HEK293 (cell line): ENCODE data around the gene FOXN3.

Experiments
- CTCF ChIA-PET: fragments of 350-600 bp; formaldehyde crosslinking; extraction: SDS; loops from one replicate; lab custom pipeline; 2021; ENCODE audit warnings: antibody characterized with exemption; lab: Yijun Ruan, JAX
- POLR2A ChIA-PET: fragments of 300-600 bp; formaldehyde crosslinking; extraction: SDS; loops from one replicate; lab custom pipeline; 2020; ENCODE audit warnings: antibody characterized with exemption, inconsistent platforms; lab: Yijun Ruan, JAX
- H3K27ac ChIP-seq: fragments of 200-500 bp; sonication (Bioruptor generic); 2 replicates; pipeline ENCODE4 v1.5.1; 2014; ENCODE audit warnings: low read depth, low read length, control low read depth, inconsistent platforms; ENCODE audit errors: extremely low read depth
- H3K36me3 ChIP-seq, 2 experiments: fragments of 200-500 bp in 1 of 2; sonication (Bioruptor generic) in 1 of 2; 1 replicate in 1 of 2; 2 replicates in 1 of 2; pipeline ENCODE4 v1.5.1; 2014 to 2017; ENCODE audit warnings: inconsistent platforms in 2 of 2, low read length in 2 of 2; ENCODE audit not compliant: control insufficient read depth in 2 of 2, insufficient read depth in 1 of 2
- H3K4me1 ChIP-seq: fragments of 200-500 bp; sonication (Bioruptor generic); 2 replicates; pipeline ENCODE4 v1.5.1; 2014; ENCODE audit warnings: mild to moderate bottlenecking, low read length, inconsistent platforms; ENCODE audit not compliant: control insufficient read depth, insufficient read depth
- H3K4me3 ChIP-seq: 2 replicates; pipeline ENCODE4 v1.5.1; 2011; ENCODE audit warnings: low read depth, mild to moderate bottlenecking, control low read depth, low read length, moderate library complexity
- H3K9me3 ChIP-seq: fragments of 200-500 bp; sonication (Bioruptor generic); 2 replicates; pipeline ENCODE4 v1.5.1; 2014; ENCODE audit warnings: low read depth, low read length, inconsistent platforms; ENCODE audit not compliant: control insufficient read depth, insufficient read depth
- EGR2 ChIP-seq: fragments of 450-650 bp; formaldehyde crosslinking; IDR thresholded peaks from 2 replicates; pipeline ENCODE4 v1.5.1; 2016; ENCODE audit warnings: low read depth, missing biosample characterization, missing genetic modification characterization
- HOXC10 ChIP-seq: sonication (generic); formaldehyde crosslinking; IDR thresholded peaks from 2 replicates; pipeline ENCODE4 v1.8.1; 2023; ENCODE audit warnings: mild to moderate bottlenecking, missing genetic modification reagents
- KLF10 ChIP-seq: fragments of 450-650 bp; IDR thresholded peaks from 2 replicates; pipeline ENCODE4 v1.5.1; 2018; ENCODE audit warnings: missing biosample characterization, mild to moderate bottlenecking, missing genetic modification characterization
- KLF7 ChIP-seq: fragments of 450-650 bp; formaldehyde crosslinking; IDR thresholded peaks from 2 replicates; pipeline ENCODE4 v1.5.1; 2016; ENCODE audit warnings: missing biosample characterization, missing genetic modification characterization, borderline replicate concordance
- MZF1 ChIP-seq: fragments of 450-650 bp; formaldehyde crosslinking; IDR thresholded peaks from 2 replicates; pipeline ENCODE4 v1.5.1; 2017; ENCODE audit warnings: missing biosample characterization, missing genetic modification characterization, borderline replicate concordance
- SP7 ChIP-seq: fragments of 450-650 bp; formaldehyde crosslinking; IDR thresholded peaks from 2 replicates; pipeline ENCODE4 v1.5.1; 2016; ENCODE audit warnings: missing biosample characterization, missing genetic modification characterization
- WT1 ChIP-seq: fragments of 450-650 bp; formaldehyde crosslinking; IDR thresholded peaks from 2 replicates; pipeline ENCODE4 v1.5.1; 2016; ENCODE audit warnings: missing biosample characterization, missing genetic modification characterization
- ZIC2 ChIP-seq: fragments of 450-650 bp; formaldehyde crosslinking; IDR thresholded peaks from 2 replicates; pipeline ENCODE4 v1.5.1; 2016; ENCODE audit warnings: missing biosample characterization, missing genetic modification characterization
- ZNF114 ChIP-seq: fragments of 450-650 bp; formaldehyde crosslinking; IDR thresholded peaks from 2 replicates; pipeline ENCODE4 v1.5.0; 2017; ENCODE audit warnings: missing biosample characterization, missing genetic modification characterization
- ZNF138 ChIP-seq: fragments of 450-650 bp; formaldehyde crosslinking; IDR thresholded peaks from 2 replicates; pipeline ENCODE4 v1.5.1; 2016; ENCODE audit warnings: missing biosample characterization, missing genetic modification characterization, borderline replicate concordance
- ZNF23 ChIP-seq: fragments of 450-650 bp; formaldehyde crosslinking; IDR thresholded peaks from 2 replicates; pipeline ENCODE4 v1.5.1; 2016; ENCODE audit warnings: missing biosample characterization, missing genetic modification characterization, borderline replicate concordance
- ZNF274 ChIP-seq, 2 experiments: fragments of 200-500 bp in 1 of 2; fragments of 450-650 bp in 1 of 2; sonication (Bioruptor generic) in 1 of 2; formaldehyde crosslinking in 1 of 2; IDR thresholded peaks; 2 replicates each; pipeline versions ENCODE4 v1.5.1 to v1.6.1; 2014 to 2016; ENCODE audit warnings: borderline replicate concordance in 1 of 2, inconsistent platforms in 1 of 2, low read length in 1 of 2, missing biosample characterization in 1 of 2, missing genetic modification characterization in 1 of 2
- ZNF394 ChIP-seq: fragments of 450-650 bp; formaldehyde crosslinking; IDR thresholded peaks from 2 replicates; pipeline ENCODE4 v1.5.1; 2016; ENCODE audit warnings: missing biosample characterization, missing genetic modification characterization, mild to moderate bottlenecking, moderate library complexity, borderline replicate concordance
- ZNF48 ChIP-seq: fragments of 450-650 bp; formaldehyde crosslinking; IDR thresholded peaks from 2 replicates; pipeline ENCODE4 v1.5.1; 2016; ENCODE audit warnings: missing biosample characterization, missing genetic modification characterization
- ZNF621 ChIP-seq: fragments of 450-650 bp; formaldehyde crosslinking; IDR thresholded peaks from 2 replicates; pipeline ENCODE4 v1.5.1; 2017; ENCODE audit warnings: missing biosample characterization, missing genetic modification characterization
- ZNF623 ChIP-seq: fragments of 450-650 bp; formaldehyde crosslinking; IDR thresholded peaks from 2 replicates; pipeline ENCODE4 v1.5.1; 2016; ENCODE audit warnings: missing biosample characterization, missing genetic modification characterization
- ZNF629 ChIP-seq: fragments of 450-650 bp; formaldehyde crosslinking; IDR thresholded peaks from 2 replicates; pipeline ENCODE4 v1.5.1; 2017; ENCODE audit warnings: missing biosample characterization, missing genetic modification characterization
- ZNF654 ChIP-seq: fragments of 450-650 bp; formaldehyde crosslinking; IDR thresholded peaks from 2 replicates; pipeline ENCODE4 v1.5.1; 2016; ENCODE audit warnings: low read depth, missing biosample characterization, missing genetic modification characterization
- ZNF837 ChIP-seq: fragments of 450-650 bp; formaldehyde crosslinking; IDR thresholded peaks from 2 replicates; pipeline ENCODE4 v1.5.1; 2016; ENCODE audit warnings: missing biosample characterization, missing genetic modification characterization
- TF ChIP-seq, protein P1 (sequence below): fragments of 450-650 bp; formaldehyde crosslinking; conservative IDR thresholded peaks from 2 replicates; pipeline ENCODE4 v1.5.1; 2016; ENCODE audit warnings: low read depth, missing biosample characterization, missing genetic modification characterization
- TF ChIP-seq, protein P2 (sequence below): fragments of 450-650 bp; formaldehyde crosslinking; IDR thresholded peaks from 2 replicates; pipeline ENCODE4 v1.5.1; 2016; ENCODE audit warnings: missing biosample characterization, missing genetic modification characterization
- TF ChIP-seq, protein P3 (sequence below): fragments of 450-650 bp; formaldehyde crosslinking; IDR thresholded peaks from 2 replicates; pipeline ENCODE4 v1.5.1; 2016; ENCODE audit warnings: missing biosample characterization, missing genetic modification characterization
- TF ChIP-seq, protein P4 (sequence below): fragments of 450-650 bp; formaldehyde crosslinking; IDR thresholded peaks from 2 replicates; pipeline ENCODE4 v1.5.1; 2016; ENCODE audit warnings: missing biosample characterization, missing genetic modification characterization
- TF ChIP-seq, protein P5 (sequence below): fragments of 450-650 bp; formaldehyde crosslinking; IDR thresholded peaks from 2 replicates; pipeline ENCODE4 v1.5.1; 2016; ENCODE audit warnings: missing biosample characterization, missing genetic modification characterization

Gene FOXN3

DNA sequence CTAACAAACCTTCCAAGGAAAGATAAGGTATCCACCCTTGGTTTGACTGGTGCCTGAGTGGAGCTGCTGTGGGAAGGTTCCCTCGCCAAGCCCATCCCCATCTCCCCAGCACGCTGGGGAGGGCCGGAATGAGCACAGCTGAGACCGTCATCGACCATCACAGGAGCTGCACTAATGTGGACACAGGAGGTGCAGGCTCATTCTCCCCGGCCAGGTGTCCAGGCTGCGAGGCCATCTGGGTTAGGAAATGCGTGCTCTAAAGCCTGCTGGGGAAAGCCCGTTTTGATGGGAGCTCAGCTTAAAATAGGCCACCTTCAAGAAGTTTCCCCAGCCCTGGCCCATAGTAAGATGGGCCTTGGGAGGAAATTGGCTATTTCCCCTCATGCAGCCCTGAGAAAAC lies 35.2 kb upstream of the FOXN3 start:
- TF ChIP-seq ZNF623 (tag by site-specific recombination) (no peak), ZNF48 (tag by site-specific recombination) (no peak), ZNF23 (tag by site-specific recombination) (no peak), EGR2 (tag by site-specific recombination) (no peak), ZNF837 (tag by site-specific recombination) (no peak)
- TF ChIP-seq, protein P1, sequence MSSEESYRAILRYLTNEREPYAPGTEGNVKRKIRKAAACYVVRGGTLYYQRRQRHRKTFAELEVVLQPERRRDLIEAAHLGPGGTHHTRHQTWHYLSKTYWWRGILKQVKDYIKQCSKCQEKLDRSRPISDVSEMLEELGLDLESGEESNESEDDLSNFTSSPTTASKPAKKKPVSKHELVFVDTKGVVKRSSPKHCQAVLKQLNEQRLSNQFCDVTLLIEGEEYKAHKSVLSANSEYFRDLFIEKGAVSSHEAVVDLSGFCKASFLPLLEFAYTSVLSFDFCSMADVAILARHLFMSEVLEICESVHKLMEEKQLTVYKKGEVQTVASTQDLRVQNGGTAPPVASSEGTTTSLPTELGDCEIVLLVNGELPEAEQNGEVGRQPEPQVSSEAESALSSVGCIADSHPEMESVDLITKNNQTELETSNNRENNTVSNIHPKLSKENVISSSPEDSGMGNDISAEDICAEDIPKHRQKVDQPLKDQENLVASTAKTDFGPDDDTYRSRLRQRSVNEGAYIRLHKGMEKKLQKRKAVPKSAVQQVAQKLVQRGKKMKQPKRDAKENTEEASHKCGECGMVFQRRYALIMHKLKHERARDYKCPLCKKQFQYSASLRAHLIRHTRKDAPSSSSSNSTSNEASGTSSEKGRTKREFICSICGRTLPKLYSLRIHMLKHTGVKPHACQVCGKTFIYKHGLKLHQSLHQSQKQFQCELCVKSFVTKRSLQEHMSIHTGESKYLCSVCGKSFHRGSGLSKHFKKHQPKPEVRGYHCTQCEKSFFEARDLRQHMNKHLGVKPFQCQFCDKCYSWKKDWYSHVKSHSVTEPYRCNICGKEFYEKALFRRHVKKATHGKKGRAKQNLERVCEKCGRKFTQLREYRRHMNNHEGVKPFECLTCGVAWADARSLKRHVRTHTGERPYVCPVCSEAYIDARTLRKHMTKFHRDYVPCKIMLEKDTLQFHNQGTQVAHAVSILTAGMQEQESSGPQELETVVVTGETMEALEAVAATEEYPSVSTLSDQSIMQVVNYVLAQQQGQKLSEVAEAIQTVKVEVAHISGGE (tag by site-specific recombination), result no peak
- TF ChIP-seq, protein P2, sequence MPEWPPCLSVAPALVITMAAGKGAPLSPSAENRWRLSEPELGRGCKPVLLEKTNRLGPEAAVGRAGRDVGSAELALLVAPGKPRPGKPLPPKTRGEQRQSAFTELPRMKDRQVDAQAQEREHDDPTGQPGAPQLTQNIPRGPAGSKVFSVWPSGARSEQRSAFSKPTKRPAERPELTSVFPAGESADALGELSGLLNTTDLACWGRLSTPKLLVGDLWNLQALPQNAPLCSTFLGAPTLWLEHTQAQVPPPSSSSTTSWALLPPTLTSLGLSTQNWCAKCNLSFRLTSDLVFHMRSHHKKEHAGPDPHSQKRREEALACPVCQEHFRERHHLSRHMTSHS (tag by site-specific recombination), result no peak
- TF ChIP-seq, protein P3, sequence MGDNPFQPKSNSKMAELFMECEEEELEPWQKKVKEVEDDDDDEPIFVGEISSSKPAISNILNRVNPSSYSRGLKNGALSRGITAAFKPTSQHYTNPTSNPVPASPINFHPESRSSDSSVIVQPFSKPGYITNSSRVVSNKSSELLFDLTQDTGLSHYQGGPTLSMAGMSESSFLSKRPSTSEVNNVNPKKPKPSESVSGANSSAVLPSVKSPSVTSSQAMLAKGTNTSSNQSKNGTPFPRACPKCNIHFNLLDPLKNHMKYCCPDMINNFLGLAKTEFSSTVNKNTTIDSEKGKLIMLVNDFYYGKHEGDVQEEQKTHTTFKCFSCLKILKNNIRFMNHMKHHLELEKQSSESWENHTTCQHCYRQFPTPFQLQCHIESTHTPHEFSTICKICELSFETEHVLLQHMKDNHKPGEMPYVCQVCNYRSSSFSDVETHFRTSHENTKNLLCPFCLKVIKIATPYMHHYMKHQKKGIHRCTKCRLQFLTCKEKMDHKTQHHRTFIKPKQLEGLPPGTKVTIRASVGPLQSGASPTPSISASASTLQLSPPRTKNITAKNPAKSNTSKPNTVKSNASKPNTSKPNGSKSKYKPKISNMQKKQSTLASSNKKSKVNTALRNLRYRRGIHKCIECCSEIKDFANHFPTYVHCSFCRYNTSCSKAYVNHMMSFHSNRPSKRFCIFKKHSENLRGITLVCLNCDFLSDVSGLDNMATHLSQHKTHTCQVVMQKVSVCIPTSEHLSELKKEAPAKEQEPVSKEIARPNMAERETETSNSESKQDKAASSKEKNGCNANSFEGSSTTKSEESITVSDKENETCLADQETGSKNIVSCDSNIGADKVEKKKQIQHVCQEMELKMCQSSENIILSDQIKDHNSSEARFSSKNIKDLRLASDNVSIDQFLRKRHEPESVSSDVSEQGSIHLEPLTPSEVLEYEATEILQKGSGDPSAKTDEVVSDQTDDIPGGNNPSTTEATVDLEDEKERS, result no peak
- TF ChIP-seq, protein P4, sequence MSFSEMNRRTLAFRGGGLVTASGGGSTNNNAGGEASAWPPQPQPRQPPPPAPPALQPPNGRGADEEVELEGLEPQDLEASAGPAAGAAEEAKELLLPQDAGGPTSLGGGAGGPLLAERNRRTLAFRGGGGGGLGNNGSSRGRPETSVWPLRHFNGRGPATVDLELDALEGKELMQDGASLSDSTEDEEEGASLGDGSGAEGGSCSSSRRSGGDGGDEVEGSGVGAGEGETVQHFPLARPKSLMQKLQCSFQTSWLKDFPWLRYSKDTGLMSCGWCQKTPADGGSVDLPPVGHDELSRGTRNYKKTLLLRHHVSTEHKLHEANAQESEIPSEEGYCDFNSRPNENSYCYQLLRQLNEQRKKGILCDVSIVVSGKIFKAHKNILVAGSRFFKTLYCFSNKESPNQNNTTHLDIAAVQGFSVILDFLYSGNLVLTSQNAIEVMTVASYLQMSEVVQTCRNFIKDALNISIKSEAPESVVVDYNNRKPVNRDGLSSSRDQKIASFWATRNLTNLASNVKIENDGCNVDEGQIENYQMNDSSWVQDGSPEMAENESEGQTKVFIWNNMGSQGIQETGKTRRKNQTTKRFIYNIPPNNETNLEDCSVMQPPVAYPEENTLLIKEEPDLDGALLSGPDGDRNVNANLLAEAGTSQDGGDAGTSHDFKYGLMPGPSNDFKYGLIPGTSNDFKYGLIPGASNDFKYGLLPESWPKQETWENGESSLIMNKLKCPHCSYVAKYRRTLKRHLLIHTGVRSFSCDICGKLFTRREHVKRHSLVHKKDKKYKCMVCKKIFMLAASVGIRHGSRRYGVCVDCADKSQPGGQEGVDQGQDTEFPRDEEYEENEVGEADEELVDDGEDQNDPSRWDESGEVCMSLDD (tag by site-specific recombination), result no peak
- TF ChIP-seq, all 188 proteins: peak for 0
- Histone ChIP-seq H3K36me3 (no peaks in the 10 kb centered on the region), H3K4me1 (no peaks in the 10 kb centered on the region), H3K4me3 (no peak overlapping the region), H3K9me3 (no peaks in the 10 kb centered on the region), H3K27ac (no peak overlapping the region)
- POLR2A ChIA-PET, result no interaction called here
- CTCF ChIA-PET, result no interaction called here

DNA sequence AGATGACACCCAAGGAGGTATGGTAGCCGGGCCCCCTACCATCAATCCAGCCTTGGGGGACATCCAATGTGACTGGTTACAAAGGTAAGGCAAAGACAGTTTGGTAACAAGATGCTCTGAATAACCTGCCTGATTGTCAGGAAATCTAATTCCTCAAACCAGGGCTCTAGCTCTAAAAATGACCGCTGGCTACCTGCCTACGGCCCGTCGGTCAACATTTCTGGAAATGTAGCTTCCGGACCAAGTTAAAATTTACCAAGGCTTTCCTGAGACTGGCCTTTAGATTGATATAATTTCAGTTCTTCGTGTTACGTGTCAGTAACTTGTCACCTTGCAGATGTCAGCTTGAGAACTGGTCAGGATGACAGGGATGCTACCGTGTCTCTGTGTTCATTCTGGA lies 34.2 kb upstream of the FOXN3 start:
- Histone ChIP-seq H3K9me3 (no peaks in the 10 kb centered on the region), H3K4me1 (no peaks in the 10 kb centered on the region), H3K4me3 (no peak overlapping the region), H3K36me3 (no peaks in the 10 kb centered on the region), H3K27ac (no peak overlapping the region)
- ChIA-PET CTCF (no interaction called here), POLR2A (no interaction called here)
- TF ChIP-seq HOXC10 (CRISPR knock-in tag) (no peak), ZIC2 (tag by site-specific recombination) (no peak), ZNF274 (IDR thresholded peaks at IDR 0.05; ENCODE audit: low read length) (no peak), ZNF274 (tag by site-specific recombination; IDR thresholded peaks at IDR 0.05; ENCODE audit: borderline replicate concordance) (no peak), KLF7 (no peak), ZNF654 (tag by site-specific recombination) (no peak), ZNF394 (tag by site-specific recombination) (no peak), ZNF621 (tag by site-specific recombination) (no peak), WT1 (tag by site-specific recombination) (no peak), ZNF114 (tag by site-specific recombination) (no peak), MZF1 (tag by site-specific recombination) (no peak), ZNF629 (no peak), ZNF138 (tag by site-specific recombination) (no peak), SP7 (tag by site-specific recombination) (no peak), KLF10 (tag by site-specific recombination) (no peak)
- TF ChIP-seq, protein P5, sequence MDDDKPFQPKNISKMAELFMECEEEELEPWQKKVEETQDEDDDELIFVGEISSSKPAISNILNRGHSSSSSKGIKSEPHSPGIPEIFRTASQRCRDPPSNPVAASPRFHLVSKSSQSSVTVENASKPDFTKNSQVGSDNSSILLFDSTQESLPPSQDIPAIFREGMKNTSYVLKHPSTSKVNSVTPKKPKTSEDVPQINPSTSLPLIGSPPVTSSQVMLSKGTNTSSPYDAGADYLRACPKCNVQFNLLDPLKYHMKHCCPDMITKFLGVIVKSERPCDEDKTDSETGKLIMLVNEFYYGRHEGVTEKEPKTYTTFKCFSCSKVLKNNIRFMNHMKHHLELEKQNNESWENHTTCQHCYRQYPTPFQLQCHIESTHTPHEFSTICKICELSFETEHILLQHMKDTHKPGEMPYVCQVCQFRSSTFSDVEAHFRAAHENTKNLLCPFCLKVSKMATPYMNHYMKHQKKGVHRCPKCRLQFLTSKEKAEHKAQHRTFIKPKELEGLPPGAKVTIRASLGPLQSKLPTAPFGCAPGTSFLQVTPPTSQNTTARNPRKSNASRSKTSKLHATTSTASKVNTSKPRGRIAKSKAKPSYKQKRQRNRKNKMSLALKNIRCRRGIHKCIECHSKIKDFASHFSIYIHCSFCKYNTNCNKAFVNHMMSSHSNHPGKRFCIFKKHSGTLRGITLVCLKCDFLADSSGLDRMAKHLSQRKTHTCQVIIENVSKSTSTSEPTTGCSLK (tag by site-specific recombination), result no peak
